K562 (cell line): ENCODE measurements around the gene MPV17L2. TPM values are rescaled to one million over a fixed set of nuclear protein-coding genes. Genes with fewer than 3 reads are reported as not detected.

Source experiments
- ATAC-seq: fragments of 200-7000 bp; cut with Tn5 transposase; 3 replicates; pipeline ENCODE4 v1.9.1; 2020; ENCODE audit warnings: moderate library complexity
- BruUV-seq: library from RNA; stranded (reverse); fragments of 400-500 nt; replicated peaks from 2 replicates; lab custom pipeline; 2021; lab: Mats Ljungman, UMichigan
- CTCF ChIA-PET: fragments of 300-600 bp; formaldehyde crosslinking; extraction: SDS; loops from one replicate; lab custom pipeline; 2021; ENCODE audit warnings: low intra/inter-chr PET ratio; lab: Yijun Ruan, JAX
- POLR2A ChIA-PET: fragments of 300-600, 350-650 bp; sonication (Branson Sonifier 250); formaldehyde crosslinking; extraction: SDS; loops from one replicate; lab custom pipeline; 2021; ENCODE audit warnings: antibody characterized with exemption, inconsistent platforms; lab: Yijun Ruan, JAX
- DNase-seq, 4 experiments: peaks; one replicate each; pipeline versions ENCODE4 v3.0.0 to v3.0.0-alpha.2; 2011 to 2018; ENCODE audit warnings: low spot score in 3 of 4, mixed read lengths in 3 of 4; ENCODE audit errors: extremely low read depth in 1 of 4
- FAIRE-seq: peaks from 2 replicates; lab custom pipeline; 2011; peaks lifted over from hg19 to GRCh38; lab: Jason Lieb, UNC
- H2AFZ ChIP-seq: 2 replicates; pipeline ENCODE4 v1.6.0; 2011; ENCODE audit warnings: low read depth, low read length, control low read depth, inconsistent platforms
- H3K27ac ChIP-seq: fragments of 200-600 bp; 3 replicates; pipeline ENCODE4 v1.8.0; 2011; ENCODE audit warnings: low read depth, mild to moderate bottlenecking, control low read depth, inconsistent platforms, low read length, moderate library complexity, mixed read lengths; ENCODE audit errors: extremely low read depth
- H3K27me3 ChIP-seq, 2 experiments: fragments of 300-600 bp in 1 of 2; 2 replicates in 1 of 2; 3 replicates in 1 of 2; pipeline versions ENCODE4 v1.6.0 to v1.8.0; 2011; ENCODE audit warnings: inconsistent platforms in 2 of 2, low read length in 2 of 2, mild to moderate bottlenecking in 1 of 2, mixed read lengths in 1 of 2, moderate library complexity in 1 of 2; ENCODE audit not compliant: control insufficient read depth in 2 of 2, insufficient read depth in 2 of 2
- H3K36me3 ChIP-seq: fragments of 300-600 bp; 3 replicates; pipeline ENCODE4 v1.8.0; 2011; ENCODE audit warnings: mild to moderate bottlenecking, low read length, inconsistent platforms; ENCODE audit not compliant: control insufficient read depth, insufficient read depth
- H3K4me1 ChIP-seq, 2 experiments: fragments of 200-600 bp in 1 of 2; replicated peaks in 1 of 2; 2 replicates in 1 of 2; 3 replicates in 1 of 2; pipeline versions ENCODE4 v1.5.1 to v1.8.0; 2011; ENCODE audit warnings: inconsistent platforms in 2 of 2, low read length in 2 of 2, mild to moderate bottlenecking in 1 of 2, mixed read lengths in 1 of 2, moderate library complexity in 1 of 2; ENCODE audit not compliant: control insufficient read depth in 2 of 2, insufficient read depth in 2 of 2
- H3K4me2 ChIP-seq: 2 replicates; pipeline ENCODE4 v1.6.1; 2011; ENCODE audit warnings: low read length, control low read depth, inconsistent platforms, mixed read lengths; ENCODE audit not compliant: insufficient read depth
- H3K4me3 ChIP-seq: fragments of 200-600 bp; sonication (generic), shearing (Covaris generic); 2 replicates; pipeline ENCODE4 v1.5.1; 2016; ENCODE audit warnings: control low read depth, inconsistent platforms
- H3K79me2 ChIP-seq: fragments of 200-600 bp; 3 replicates; pipeline ENCODE4 v1.8.0; 2011; ENCODE audit warnings: low read length, inconsistent platforms; ENCODE audit not compliant: control insufficient read depth, insufficient read depth
- H3K9ac ChIP-seq, 2 experiments: 2 replicates each; pipeline versions ENCODE4 v1.6.0 to v1.6.1; 2011; ENCODE audit warnings: low read depth in 2 of 2, low read length in 2 of 2, control low read depth in 1 of 2, inconsistent platforms in 1 of 2, mild to moderate bottlenecking in 1 of 2, mixed read lengths in 1 of 2; ENCODE audit not compliant: insufficient read depth in 1 of 2
- H3K9me1 ChIP-seq: one replicate; pipeline ENCODE4 v1.6.0; 2011; ENCODE audit warnings: inconsistent platforms, mild to moderate bottlenecking, low read length, moderate library complexity; ENCODE audit not compliant: control insufficient read depth, insufficient read depth
- H3K9me3 ChIP-seq: replicated peaks from 2 replicates; pipeline ENCODE4 v1.5.1; 2011; ENCODE audit warnings: low read depth, low read length, inconsistent platforms; ENCODE audit not compliant: control insufficient read depth, insufficient read depth
- H4K20me1 ChIP-seq: replicated peaks from 2 replicates; pipeline ENCODE4 v1.6.1; 2011; ENCODE audit warnings: low read length, inconsistent platforms, mixed read lengths; ENCODE audit not compliant: control insufficient read depth, insufficient read depth
- BHLHE40 ChIP-seq: IDR thresholded peaks from 2 replicates; pipeline ENCODE4 v1.6.1; 2011; ENCODE audit warnings: low read length, improper control_type of control experiment
- FOSL1 ChIP-seq: fragments of 200-800 bp; sonication (Bioruptor generic); conservative IDR thresholded peaks from 2 replicates; pipeline ENCODE4 v1.6.1; 2016; ENCODE audit warnings: missing genetic modification characterization, missing compliant biosample characterization
- HCFC1 ChIP-seq: IDR thresholded peaks from 2 replicates; pipeline ENCODE4 v1.6.1; 2012; ENCODE audit warnings: low read depth, low read length, improper control_type of control experiment
- HLTF ChIP-seq: fragments of 450-650 bp; IDR thresholded peaks from 2 replicates; pipeline ENCODE4 v1.6.1; 2016
- KDM5B ChIP-seq: fragments of 200-600 bp; sonication (generic); IDR thresholded peaks from 2 replicates; pipeline ENCODE4 v1.6.1; 2012; ENCODE audit warnings: low read depth, mild to moderate bottlenecking, moderate library complexity, low read length, control low read depth, inconsistent platforms; ENCODE audit not compliant: insufficient replicate concordance
- KLF13 ChIP-seq: fragments of 450-650 bp; IDR thresholded peaks from 2 replicates; pipeline ENCODE4 v1.6.1; 2016; ENCODE audit warnings: missing genetic modification characterization, low read depth, mild to moderate bottlenecking, missing compliant biosample characterization, moderate library complexity, borderline replicate concordance
- NFIX ChIP-seq: fragments of 250-450 bp; sonication (Bioruptor Pico); IDR thresholded peaks from 2 replicates; pipeline ENCODE4 v1.4.0; 2020; ENCODE audit warnings: low read depth, mild to moderate bottlenecking, moderate library complexity
- RBFOX2 ChIP-seq: fragments of 200-400 bp; formaldehyde crosslinking; IDR thresholded peaks from 2 replicates; pipeline ENCODE4 v1.6.1; 2017; ENCODE audit warnings: low read depth, mild to moderate bottlenecking, low read length, moderate library complexity
- RNF2 ChIP-seq: sonication (generic); IDR thresholded peaks from 2 replicates; pipeline ENCODE4 v1.6.1; 2016
- SRSF1 ChIP-seq: fragments of 200-400 bp; formaldehyde crosslinking; IDR thresholded peaks from 2 replicates; pipeline ENCODE4 v1.6.1; 2017; ENCODE audit warnings: mild to moderate bottlenecking, low read depth, low read length, moderate library complexity
- ZFX ChIP-seq: sonication (generic); formaldehyde crosslinking; IDR thresholded peaks from 2 replicates; pipeline ENCODE4 v1.8.0; 2022; ENCODE audit warnings: mild to moderate bottlenecking, missing genetic modification reagents, moderate library complexity
- ZNF232 ChIP-seq: sonication (generic); formaldehyde crosslinking; IDR thresholded peaks from 2 replicates; pipeline ENCODE4 v1.8.0; 2022; ENCODE audit warnings: mild to moderate bottlenecking, missing genetic modification reagents
- ZSCAN32 ChIP-seq: fragments of 450-650 bp; formaldehyde crosslinking; IDR thresholded peaks from 2 replicates; pipeline ENCODE4 v1.4.0; 2020; ENCODE audit warnings: mild to moderate bottlenecking, moderate library complexity
- WGBS: fragments of 100-300 bp; shearing (Covaris generic); methylation state at CpG from one replicate; pipeline ENCODE4 v1.1.6; 2016; ENCODE audit warnings: low coverage, mixed read lengths; ENCODE audit not compliant: insufficient coverage; ENCODE audit errors: missing lambda C conversion rate; 5-methylcytosine and 5-hydroxymethylcytosine counted together
- in situ Hi-C: fragments of 300-500 bp; cut with MboI; formaldehyde crosslinking; loops from 4 replicates; pipeline ENCODE4 v1.15.0; 2018; ENCODE audit warnings: inconsistent platforms, mixed read lengths
- intact Hi-C: fragments of 100-400 bp; cut with micrococcal nuclease; formaldehyde crosslinking; loops from 2 replicates; pipeline ENCODE4 v1.14.2; 2022
- polyA plus RNA-seq, 8 experiments: library from polyadenylated mRNA; depleted of rRNA in 4 of 8; stranded (reverse) in 5 of 8; unstranded in 3 of 8; fragments of >200 nt; fragmentation: Nextera tagmentation in 2 of 8; fragmentation: Illumina TruSeq in 1 of 8; extraction: Ambion mirVana in 2 of 8; extraction: Trizol in 1 of 8; gene quantifications; 2 replicates each; pipeline versions ENCODE4 v1.2.1 to v1.2.3, GENCODE V29; 2011 to 2014; ENCODE audit warnings: inconsistent platforms in 1 of 8, missing spikeins in 1 of 8
- total RNA-seq, 7 experiments: library from RNA; depleted of rRNA in 6 of 7; stranded (reverse); fragments of >200 nt in 6 of 7; fragmentation: Illumina TruSeq in 2 of 7; extraction: Trizol in 2 of 7; gene quantifications; 2 replicates each; pipeline versions ENCODE4 v1.2.1 to v1.2.3, GENCODE V29; 2011 to 2021; ENCODE audit warnings: low replicate concordance in 1 of 7
- TF ChIP-seq, protein P1 (sequence below): IDR thresholded peaks from 2 replicates; pipeline ENCODE4 v1.6.1; 2011; ENCODE audit warnings: borderline replicate concordance, low read depth, mild to moderate bottlenecking, moderate library complexity, low read length; ENCODE audit not compliant: insufficient read depth, poor library complexity, severe bottlenecking
- TF ChIP-seq, protein P2 (sequence below), 2 experiments: fragments of 450-650 bp in 1 of 2; sonication (generic) in 1 of 2; formaldehyde crosslinking in 1 of 2; IDR thresholded peaks in 1 of 2; conservative IDR thresholded peaks in 1 of 2; 2 replicates each; pipeline versions ENCODE4 v1.6.1 to v1.8.1; 2016 to 2023; ENCODE audit warnings: mild to moderate bottlenecking in 2 of 2, moderate library complexity in 2 of 2, inconsistent platforms in 1 of 2, missing genetic modification reagents in 1 of 2
- TF ChIP-seq, protein P3 (sequence below), 2 experiments: IDR thresholded peaks in 1 of 2; conservative IDR thresholded peaks in 1 of 2; 2 replicates each; pipeline ENCODE4 v1.6.1; 2016; ENCODE audit warnings: low read depth in 2 of 2, mild to moderate bottlenecking in 1 of 2, missing compliant biosample characterization in 1 of 2, missing genetic modification characterization in 1 of 2, moderate library complexity in 1 of 2

MPV17L2 gene
- total and polyA plus RNA-seq, 9 of the 15 experiments (the other 6 are each of a cell fraction or from before 2014, with no cell fraction given): 10.6 to 60.2 (median 28.5) TPM

GRCh38 chr19:18145391-18145999 is 47.5 kb upstream of the MPV17L2 start:
- POLR2A ChIA-PET: interaction anchor here (0.8 to 1.3 kb wide), 2 partner anchors 7 to 10 kb away, joined by 3 to 4 read pairs; no protein-coding TSS in a partner anchor
- FAIRE-seq (no peak), DNase-seq (no peak), ATAC-seq (no peak)
- no peaks in the 10 kb centered on the region for H3K27me3 ChIP-seq
- H3K9me1 ChIP-seq: no peaks in the 10 kb centered on the region
- no peak overlapping the region for H2AFZ ChIP-seq
- H3K4me1 ChIP-seq: peaks cover 0 to 19% of the 10 kb centered on the region in 2 experiments; a peak in 3 of 5 replicates
- H3K4me3 ChIP-seq: no peak overlapping the region
- H3K9me3 ChIP-seq: no peaks in the 10 kb centered on the region
- intact Hi-C loops (no loop called here), in situ Hi-C loops (no loop called here)
- 86% methylated on average over 11 of the region's 19 CpGs for WGBS
- no peak overlapping the region for H3K4me2 ChIP-seq
- no peaks in the 10 kb centered on the region for H3K79me2 ChIP-seq
- H4K20me1 ChIP-seq: no peaks in the 10 kb centered on the region
- H3K9ac ChIP-seq: no peak overlapping the region
- BruUV-seq: no TSS peak
- H3K36me3 ChIP-seq: peaks cover 53% of the 10 kb centered on the region; the same call in 2 of the 3 replicates
- H3K27ac ChIP-seq: no peak overlapping the region
- CTCF ChIA-PET: no interaction called here
- TF ChIP-seq SRSF1 (no peak), KDM5B (no peak), ZFX (CRISPR knock-in tag) (no peak), RBFOX2 (no peak), HLTF (no peak), NFIX (CRISPR knock-in tag) (no peak), BHLHE40 (no peak), RNF2 (no peak), ZSCAN32 (CRISPR knock-in tag) (no peak), HCFC1 (no peak), KLF13 (tag) (no peak), ZNF232 (CRISPR knock-in tag) (no peak), FOSL1 (tag) (no peak)
- TF ChIP-seq, protein P1, sequence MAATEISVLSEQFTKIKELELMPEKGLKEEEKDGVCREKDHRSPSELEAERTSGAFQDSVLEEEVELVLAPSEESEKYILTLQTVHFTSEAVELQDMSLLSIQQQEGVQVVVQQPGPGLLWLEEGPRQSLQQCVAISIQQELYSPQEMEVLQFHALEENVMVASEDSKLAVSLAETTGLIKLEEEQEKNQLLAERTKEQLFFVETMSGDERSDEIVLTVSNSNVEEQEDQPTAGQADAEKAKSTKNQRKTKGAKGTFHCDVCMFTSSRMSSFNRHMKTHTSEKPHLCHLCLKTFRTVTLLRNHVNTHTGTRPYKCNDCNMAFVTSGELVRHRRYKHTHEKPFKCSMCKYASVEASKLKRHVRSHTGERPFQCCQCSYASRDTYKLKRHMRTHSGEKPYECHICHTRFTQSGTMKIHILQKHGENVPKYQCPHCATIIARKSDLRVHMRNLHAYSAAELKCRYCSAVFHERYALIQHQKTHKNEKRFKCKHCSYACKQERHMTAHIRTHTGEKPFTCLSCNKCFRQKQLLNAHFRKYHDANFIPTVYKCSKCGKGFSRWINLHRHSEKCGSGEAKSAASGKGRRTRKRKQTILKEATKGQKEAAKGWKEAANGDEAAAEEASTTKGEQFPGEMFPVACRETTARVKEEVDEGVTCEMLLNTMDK: no peak
- TF ChIP-seq, protein P2, sequence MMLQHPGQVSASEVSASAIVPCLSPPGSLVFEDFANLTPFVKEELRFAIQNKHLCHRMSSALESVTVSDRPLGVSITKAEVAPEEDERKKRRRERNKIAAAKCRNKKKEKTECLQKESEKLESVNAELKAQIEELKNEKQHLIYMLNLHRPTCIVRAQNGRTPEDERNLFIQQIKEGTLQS (IDR thresholded peaks at IDR 0.05): no peak
- TF ChIP-seq, protein P2 (CRISPR knock-in tag; conservative IDR thresholded peaks at IDR 0.05): no peak
- TF ChIP-seq, protein P3, sequence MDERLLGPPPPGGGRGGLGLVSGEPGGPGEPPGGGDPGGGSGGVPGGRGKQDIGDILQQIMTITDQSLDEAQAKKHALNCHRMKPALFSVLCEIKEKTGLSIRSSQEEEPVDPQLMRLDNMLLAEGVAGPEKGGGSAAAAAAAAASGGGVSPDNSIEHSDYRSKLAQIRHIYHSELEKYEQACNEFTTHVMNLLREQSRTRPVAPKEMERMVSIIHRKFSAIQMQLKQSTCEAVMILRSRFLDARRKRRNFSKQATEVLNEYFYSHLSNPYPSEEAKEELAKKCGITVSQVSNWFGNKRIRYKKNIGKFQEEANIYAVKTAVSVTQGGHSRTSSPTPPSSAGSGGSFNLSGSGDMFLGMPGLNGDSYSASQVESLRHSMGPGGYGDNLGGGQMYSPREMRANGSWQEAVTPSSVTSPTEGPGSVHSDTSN (CRISPR knock-in tag; IDR thresholded peaks at IDR 0.05; ENCODE audit: low read depth): no peak
- TF ChIP-seq, protein P3 (tag; conservative IDR thresholded peaks at IDR 0.05; ENCODE audit: low read depth): no peak
